GM21381 (cell line): ENCODE data around the gene GANAB.
A peak's percentile ranks its signal among the peaks of the same experiment; 100 is the strongest.
"Not testable (repeated sequence)": the region's sequence is repeated elsewhere in the genome, so short reads cannot be mapped to it uniquely, and the experiment has no call there.

Source experiments
- ATAC-seq: cut with Tn5 transposase; IDR thresholded peaks from one replicate; pipeline ENCODE4 v1.9.1; 2021; ENCODE audit warnings: mild to moderate bottlenecking, moderate library complexity; ENCODE audit not compliant: unreplicated experiment

Gene GANAB

DNA sequence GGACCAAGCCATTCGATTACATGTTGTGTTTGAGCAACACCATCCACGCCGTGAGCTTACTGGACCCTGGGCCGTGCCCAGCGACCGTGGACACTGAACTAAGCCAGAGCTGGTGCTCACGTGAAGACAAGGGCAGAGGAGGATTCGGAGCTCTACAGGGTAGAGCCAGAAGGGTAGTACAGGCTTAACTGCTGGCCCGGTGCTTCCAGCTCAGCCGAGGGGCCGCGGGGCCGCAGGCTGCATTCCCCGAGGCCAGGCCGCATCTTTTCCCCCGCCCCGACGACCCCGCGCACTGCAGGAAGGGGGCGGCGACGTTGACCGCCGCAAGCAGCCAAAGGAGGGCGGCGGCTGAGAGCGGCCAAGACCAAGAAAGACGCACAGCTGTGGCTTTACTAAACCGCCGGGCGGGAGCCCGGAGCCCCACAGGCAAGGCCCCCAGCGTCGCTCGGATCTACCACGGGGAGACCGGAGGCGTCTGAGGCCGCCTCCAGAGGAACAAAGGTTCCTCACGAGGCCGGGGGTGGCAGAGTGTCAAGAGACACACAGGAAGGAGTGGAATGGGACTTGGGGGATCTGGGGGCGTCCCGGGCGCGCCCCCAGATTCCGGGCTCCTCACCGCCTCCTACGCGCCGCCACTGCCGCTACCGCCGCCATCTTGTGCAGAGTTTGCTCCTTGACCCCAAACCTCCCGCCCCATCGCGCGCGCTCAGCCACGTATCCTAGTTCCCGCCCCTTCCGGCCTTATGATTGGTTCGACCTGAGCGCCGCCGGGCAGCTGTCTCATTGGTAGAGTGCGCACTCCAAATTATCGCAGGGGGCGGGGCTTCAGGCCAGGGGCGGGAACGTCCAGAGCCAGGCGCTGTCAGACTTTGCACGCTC lies at the start of gene GANAB:
GANAB (minus strand) TSS at position 668 of the 879 bp plus-strand sequence; CDS start at position 654, 14 bp downstream.
- peak; percentile 93 for ATAC-seq

- no peak for ATAC-seq
Measured at GRCh38 chr11:62694455-62695167, 48.2 kb upstream of the GANAB start.

DNA sequence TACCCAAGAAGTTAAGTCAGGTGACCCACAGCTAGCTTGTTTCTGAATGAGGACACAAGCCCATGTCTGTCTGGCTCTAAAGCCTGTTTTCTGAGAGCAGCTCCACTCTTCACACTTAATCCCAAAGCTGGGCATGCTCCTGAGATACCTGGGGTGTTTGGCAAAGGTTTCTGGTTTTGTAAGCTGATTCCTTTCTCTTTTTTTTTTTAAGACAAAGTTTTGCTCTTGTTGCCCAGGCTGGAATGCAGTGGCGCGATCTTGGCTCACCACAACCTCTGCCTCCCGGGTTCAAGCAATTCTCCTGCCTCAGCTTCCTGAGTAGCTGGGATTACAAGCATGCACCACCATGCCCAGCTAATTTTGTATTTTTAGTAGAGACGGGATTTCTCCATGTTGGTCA lies 47.2 kb upstream of the GANAB start:
- not testable (repeated sequence) for ATAC-seq

- ATAC-seq, result no peak
Measured at GRCh38 chr11:62689421-62690183, 43.2 kb upstream of the GANAB start, which contains the start of gene LRRN4CL. Gene LRRN4CL (minus strand): TSS chr11:62689530. CDS start chr11:62688508, 1,022 bp downstream.

DNA sequence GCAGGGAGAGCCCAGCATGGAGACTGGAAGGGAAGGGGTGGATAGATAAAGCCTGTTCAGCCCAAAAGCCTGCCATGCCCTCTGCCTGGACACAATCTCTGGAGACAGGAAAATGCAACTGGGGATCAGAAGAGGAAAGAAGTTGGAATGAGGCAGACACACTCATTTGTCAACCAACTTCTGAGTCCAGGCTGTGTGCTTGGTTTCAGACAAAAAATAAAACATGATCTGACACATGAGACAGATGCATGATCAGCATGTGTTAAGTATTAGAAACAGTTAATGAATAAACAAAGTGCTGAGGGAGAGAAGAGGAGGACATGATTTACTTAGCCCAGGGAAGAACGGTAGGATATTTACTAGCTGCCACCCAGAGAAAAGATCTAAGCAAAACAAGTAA lies 42.1 kb upstream of the GANAB start:
- no peak for ATAC-seq

DNA sequence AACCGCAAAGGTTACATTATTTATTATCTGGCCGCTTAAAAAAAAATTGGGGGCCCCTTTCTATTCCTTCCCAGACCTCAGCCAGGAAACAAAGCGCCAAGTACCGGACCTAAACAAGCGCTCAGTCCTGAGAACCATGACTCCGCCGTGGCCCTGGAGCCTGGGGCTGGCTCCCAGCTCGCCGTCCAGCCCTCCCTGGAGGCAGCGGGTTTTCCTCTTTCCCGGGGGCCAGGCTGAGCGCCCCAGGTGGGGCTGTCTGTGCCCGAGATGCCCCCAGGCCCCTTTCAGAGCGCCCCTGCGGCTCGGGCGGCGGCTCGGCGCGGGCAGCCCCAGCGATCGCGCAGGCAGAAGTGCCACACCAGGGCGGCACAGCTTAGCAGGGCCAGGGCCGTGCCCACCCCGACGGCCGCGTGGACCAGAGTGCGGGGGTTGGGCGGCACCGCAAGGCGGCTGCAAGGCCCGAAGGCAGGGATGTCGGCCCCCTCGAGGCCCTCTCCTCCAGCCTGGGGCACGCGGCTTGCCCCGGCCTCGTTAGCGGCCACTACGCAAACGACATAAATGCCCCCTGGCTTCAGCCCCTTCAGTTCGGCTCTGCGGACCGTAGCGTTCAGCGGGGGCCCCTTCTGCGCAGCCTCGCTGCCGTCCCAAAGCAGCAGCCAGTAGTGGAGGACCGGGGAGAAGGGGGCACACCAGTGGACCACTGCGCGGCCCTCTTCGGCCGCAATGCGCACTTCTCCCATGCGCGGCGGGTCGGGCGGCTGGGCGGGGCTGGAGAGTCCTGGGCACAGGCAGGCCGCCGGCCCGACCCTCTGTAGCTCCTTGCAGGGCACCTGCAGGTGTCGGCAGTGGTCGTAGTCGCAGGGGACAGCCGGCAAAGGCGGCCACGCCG lies 41.3 kb upstream of the GANAB start:
- ATAC-seq, result no peak

GRCh38 chr11:62682518-62682917 lies 36.1 kb upstream of the GANAB start:
- no peak for ATAC-seq

GRCh38 chr11:62680825-62681240 lies 34.4 kb upstream of the GANAB start:
- ATAC-seq, result no peak

DNA sequence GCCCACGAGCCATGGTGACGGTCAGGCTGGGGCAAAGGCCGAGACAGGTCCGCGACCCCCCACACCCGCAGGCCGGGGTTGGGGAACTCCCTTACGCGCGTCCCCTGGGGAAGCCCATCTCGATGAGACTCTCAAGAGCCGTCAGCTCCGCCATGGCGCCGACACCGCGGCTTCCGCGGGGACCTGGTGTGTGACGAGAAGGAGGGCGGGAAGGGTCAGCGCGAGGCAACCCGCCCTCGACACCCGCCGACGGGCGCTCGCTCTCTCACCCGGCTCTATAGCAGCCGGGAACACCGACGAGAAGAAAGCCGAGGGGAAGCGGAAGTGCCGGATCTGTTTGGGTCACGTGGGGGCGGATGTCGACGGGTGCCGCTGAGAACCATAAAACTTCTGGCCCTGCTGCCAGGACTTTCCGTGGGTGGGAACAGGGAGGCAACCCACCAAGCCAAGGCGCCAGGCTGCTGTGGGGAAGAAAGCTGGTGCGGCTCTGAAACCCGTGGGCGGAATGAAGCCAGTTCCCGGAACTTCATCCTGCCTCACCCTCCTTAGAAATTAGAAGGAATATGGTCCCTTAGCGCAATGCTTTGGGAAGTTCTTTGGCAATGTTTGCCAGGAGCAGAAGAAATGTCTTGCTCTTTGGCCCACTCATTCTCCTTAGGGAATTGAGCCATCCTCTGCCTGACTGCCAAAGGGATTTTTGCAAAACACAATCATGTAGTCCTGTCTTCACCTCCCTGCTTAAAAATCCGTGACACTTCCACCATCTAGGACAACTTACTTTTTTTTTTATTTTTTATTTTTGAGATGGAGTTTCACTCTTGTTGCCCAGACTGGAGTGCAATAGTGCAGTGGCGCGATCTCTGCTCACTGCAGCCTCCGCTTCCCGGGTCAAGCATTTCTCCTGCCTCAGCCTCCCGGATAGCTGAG lies 32.6 kb upstream of the GANAB start, which contains the start of gene UBXN1:
UBXN1 (minus strand) TSS at position 304 of the 927 bp plus-strand sequence; CDS start at position 154, 150 bp downstream.
- ATAC-seq, result peak; percentile 59

GRCh38 chr11:62678433-62678769 lies 32.0 kb upstream of the GANAB start:
- peak; percentile 17 for ATAC-seq

DNA sequence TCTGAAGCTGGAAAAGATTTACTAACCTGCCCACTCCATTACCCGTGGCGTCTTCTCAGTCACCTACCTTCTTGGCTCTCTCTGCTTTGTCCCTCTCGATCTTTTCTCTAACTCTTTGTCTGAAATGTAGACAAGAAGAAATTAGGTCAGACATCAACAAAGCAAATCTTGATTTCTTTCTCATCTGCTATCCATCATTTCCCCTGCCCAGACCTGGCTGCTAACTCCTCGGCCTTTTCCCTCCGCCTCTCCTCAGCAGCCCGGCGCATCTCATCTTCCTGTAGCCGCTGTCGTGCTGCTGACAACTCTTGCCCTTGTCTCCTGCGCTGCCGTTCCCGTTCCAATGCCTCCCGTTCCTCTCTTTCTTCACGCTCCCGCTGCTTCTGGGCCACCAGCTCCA lies 31.3 kb upstream of the GANAB start:
- ATAC-seq, result no peak

GRCh38 chr11:62677156-62677555 lies 30.7 kb upstream of the GANAB start:
- ATAC-seq, result no peak

DNA sequence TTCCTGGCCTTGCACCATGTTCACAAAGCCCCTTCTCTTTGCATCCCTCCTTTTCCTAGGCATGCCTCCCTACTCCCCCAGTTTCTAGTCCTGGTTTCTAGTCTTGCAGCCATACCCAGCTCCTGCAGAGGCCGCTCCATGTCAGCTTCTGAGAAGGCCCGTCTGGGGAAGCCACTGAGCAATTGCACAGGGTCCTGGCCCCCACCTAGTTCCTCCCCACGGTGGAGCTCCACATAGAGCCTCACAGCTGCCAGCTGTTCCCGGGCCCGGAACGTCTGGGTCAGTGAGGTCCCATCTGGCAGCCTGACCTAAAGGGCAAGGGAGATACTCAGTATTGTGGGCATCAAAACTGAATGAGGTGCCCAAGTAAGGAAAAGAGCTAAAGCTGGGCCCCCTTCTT lies 30.3 kb upstream of the GANAB start:
- no peak for ATAC-seq

- ATAC-seq, result not testable (repeated sequence)
Measured at GRCh38 chr11:62675415-62675814, 29.0 kb upstream of the GANAB start.

DNA sequence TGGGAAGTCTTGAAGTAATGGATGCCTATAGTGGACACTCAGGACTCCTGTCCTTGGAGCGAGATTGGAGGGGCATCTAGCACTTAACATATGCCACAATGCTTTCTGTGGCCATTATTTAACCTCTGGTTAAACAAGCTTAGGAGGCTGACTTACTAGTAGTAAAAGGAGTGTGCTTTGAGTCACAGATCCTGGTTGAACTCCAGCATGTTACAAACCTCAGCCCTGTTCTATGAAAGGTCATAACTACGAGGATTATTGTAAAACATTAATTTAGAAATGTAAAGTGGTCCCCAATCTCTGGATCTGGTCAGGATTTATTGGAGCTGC lies 26.7 kb upstream of the GANAB start:
- ATAC-seq, result no peak

DNA sequence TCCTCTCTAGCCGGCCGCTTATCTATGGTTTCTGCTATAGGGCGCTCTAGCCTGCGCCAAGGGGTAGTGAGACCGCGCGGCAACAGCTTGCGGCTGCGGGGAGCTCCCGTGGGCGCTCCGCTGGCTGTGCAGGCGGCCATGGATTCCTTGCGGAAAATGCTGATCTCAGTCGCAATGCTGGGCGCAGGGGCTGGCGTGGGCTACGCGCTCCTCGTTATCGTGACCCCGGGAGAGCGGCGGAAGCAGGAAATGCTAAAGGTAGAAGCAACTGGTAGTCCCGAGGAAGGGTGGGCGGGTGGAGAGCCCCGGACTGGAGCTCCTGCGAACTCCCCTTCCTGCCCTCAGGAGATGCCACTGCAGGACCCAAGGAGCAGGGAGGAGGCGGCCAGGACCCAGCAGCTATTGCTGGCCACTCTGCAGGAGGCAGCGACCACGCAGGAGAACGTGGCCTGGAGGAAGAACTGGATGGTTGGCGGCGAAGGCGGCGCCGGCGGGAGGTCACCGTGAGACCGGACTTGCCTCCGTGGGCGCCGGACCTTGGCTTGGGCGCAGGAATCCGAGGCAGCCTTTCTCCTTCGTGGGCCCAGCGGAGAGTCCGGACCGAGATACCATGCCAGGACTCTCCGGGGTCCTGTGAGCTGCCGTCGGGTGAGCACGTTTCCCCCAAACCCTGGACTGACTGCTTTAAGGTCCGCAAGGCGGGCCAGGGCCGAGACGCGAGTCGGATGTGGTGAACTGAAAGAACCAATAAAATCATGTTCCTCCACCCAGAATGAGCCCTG lies 25.4 kb upstream of the GANAB start, which contains the start of the genes LBHD1 and UQCC3:
LBHD1 (minus strand) TSS at position 660 of the 782 bp plus-strand sequence. CDS start 2,236 bp downstream, outside the sequence.
UQCC3 (plus strand) TSS at position 66 of the 782 bp plus-strand sequence; CDS start at position 139, 73 bp downstream.
- peak; percentile 46 for ATAC-seq

DNA sequence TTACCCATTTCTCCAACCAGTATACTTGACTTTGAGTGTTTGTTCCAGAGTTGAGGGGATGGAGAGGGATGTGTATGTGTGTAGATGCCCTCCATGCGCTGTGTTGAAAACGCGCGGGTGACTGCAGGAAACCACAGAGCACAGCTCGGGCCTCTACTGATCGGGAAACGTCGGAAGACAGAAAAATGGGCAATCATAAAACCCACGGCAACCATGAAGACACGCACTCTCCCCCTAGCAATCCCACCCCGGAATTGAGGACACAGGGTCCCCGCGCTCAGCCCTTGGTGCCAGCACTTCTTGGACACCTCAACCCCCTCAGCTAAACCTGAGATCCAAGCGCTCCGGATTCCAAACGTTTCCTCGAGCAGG lies 24.8 kb upstream of the GANAB start:
- peak; percentile 17 for ATAC-seq
